Stimulated activated CD8-positive, alpha-beta memory T cell treated with anti-CD3 and anti-CD28 coated beads, Interleukin-15, amount 100 ng/mL, for 4 hours (primary cell): ENCODE measurements around the gene BORCS5.

Experiments
- DNase-seq, 2 donors: peaks; one replicate each; pipeline ENCODE4 v3.0.0-alpha.2; 2020; ENCODE audit warnings: low read depth in 2 of 2

Gene BORCS5

DNA sequence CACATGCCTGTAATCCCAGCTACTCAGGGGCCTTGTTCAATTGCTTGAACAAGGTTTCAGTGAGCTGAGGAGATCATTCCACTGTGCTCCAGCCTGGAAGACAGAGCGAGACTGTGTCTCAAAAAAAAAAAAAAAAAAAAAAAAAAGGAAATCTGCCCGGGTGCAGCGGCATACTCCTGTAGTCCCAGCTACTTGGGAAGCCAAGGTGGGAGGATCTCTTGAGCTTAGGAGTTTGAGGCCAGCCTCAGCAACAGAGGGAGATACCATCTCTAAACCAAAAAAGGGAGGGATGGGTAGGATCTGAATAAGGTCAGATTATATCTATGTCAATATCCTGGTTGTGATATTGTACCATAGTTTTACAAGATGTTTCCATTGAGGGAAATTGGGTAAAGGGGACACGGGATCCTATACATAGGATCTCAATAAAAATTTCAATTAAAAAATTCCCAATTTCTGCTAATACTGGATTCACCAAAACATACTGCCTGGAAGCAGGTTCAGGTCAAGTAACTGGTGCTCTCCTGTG is 76.4 kb downstream of the BORCS5 start:
- DNase-seq = no peak

DNA sequence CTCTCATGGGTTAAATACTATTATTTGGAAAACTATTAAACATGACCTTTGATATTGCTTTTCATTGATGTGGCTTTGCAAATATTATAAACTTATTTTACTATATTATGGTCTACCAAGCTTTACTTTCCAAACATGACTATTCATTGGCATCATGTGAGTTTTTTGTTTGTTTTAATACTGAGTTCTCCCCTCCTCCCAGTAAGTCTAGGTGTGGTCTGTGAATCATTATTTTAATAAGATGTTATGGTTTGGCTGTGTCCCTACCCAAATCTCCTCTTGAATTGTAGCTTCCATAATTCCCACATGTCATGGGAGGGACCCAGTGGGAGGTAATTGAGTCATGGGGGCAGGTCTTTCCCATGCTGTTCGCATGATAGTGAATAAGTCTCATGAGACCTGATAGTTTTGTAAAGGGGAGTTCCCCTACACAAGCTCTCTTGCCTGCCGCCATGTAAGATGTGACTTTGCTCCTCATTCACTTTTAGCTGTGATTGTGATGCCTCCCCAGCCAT is 80.0 kb downstream of the BORCS5 start:
- no peak for DNase-seq

DNA sequence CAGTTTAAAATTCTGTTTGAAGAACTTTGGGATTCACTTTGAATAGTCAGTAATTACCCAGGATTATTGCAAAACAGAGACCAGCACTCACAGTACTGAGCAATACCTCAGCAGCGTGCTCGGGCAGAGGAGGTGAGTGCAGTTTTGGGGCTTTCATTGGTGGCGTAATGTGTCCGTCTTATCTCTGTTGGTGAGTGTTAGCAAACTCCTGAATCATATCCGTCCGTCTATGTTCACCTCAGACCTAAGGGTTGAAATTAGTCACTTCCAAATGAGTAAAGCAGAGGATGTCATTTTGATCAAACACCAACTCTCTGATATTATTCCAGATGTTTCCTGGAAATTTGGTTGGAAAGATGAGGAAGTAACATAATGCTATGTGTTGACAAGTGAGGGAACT is 82.8 kb downstream of the BORCS5 start:
- peak; percentile 13 to 29 for DNase-seq

DNA sequence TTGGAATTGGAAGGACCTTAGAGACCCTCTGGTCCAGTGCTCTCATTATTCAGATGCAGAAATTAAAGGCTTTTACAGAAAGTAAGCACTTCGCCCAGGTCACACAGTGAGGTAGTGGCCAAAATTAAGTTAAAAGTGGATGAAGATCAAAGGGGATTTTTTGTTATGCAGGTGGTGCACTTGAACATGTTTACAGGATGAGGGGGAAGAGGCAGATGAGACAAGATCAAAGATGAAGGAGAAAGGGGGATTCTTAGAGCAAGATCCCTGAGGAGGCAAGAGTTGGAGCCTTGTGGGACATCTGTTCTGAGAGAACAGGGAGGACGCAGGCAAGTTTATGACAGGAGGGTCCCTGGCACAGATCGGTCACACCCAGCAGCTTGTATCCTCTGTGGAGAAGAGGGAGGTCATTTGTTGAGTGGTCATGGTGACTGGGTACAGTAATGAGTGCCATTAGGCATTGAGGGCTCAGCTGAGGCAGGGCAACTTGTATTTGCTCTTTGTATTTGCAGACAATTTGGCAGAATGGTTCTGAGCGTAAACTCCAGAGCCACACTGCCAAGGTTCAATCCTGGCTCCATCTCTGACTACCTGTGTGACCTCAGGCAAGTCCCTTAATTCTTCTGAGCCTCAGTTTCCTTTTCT is 84.0 kb downstream of the BORCS5 start:
- DNase-seq = no peak

DNA sequence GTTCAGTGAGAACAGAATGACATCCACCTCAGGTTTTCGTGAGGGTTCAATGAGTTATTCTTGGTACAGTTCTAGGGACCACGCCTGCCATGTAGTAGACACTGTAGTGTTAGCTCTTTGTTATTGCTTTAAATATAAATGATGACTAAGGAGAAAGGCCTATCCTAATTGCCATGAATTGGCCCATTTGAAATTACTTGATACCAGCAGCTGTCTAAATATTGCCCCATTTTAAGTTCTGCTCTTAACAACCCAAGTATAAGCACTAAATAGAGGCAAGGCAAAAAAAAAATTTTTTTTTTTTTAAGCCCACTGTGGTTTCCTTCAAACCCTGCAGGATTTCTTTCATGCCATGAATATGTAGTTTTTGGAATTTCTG is 84.5 kb downstream of the BORCS5 start:
- no peak for DNase-seq

DNA sequence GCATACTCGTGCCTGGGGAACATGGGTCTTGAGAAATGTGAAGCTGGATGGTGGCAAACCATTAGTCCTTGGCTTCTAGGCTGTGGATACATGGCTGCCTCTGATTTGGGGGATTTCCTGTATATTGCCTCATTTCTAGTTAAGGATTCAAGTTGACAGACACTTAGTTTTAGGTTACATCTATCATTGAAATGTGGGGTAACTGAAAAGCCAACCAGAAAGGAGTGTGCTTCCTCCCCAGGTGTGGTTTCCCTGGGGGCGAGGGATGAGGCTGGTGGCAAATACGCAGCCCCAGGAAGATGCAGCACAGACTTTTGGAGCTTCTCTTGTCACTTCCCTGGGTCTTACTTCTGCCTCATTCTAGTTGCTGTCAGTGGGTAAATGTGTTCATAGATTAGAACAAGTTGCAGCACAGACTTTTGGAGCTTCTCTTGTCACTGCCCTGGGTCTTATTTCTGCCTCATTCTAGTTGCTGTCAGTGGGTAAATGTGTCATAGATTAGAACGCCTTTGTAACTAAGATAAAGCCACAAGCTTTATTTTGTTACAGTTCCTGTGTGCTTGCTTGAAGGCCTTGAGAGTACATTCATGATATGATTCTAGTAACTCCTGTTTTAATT is 85.1 kb downstream of the BORCS5 start:
- peak in 1 of 2 donors; percentile 14 for DNase-seq

DNA sequence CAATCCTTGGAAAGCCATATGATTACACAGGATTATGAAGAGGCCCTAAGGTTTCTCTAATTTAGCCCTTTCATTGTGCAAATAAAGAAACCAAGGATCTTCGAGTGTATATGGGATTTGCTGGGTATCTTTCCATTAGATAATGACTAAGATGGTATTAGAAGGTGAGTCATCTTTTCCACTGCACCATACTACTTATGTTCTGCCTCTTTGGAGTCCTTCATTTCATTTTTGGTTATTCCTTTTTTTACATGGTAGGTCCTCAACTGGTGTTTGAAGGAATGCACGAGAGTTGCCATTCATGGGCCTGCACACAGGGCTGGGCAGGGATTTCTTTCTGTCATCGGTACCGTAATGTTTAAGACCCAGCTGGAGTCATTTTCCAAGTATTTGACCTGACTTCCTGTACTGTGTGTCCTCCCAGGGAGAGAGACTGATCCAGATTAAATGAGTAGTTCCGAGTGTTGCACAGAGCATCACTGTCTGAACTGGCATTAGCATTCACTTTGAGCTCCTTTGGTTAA is 85.7 kb downstream of the BORCS5 start:
- no peak for DNase-seq

DNA sequence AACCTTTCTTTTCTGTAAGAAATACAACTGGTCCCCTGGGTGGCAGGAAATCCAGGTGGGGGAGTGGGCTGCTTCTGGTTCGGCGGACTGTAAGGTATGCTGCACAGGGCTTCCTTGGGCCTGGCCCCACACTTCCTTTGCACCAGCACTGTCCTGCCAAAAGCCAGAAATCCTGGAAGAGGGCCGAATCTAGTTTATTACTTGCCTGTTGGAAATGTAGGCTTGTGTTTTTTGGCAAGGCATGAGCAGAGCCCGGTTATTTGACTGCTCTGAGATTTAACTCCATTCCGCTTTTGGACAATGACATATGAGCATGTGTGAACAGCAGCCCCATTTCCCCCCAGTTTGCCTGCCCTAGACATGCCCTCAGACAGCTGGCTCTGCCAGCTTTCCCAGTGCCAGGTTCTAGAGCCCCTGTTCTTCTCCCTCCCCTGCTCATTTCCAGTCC is 86.6 kb downstream of the BORCS5 start:
- DNase-seq = no peak

DNA sequence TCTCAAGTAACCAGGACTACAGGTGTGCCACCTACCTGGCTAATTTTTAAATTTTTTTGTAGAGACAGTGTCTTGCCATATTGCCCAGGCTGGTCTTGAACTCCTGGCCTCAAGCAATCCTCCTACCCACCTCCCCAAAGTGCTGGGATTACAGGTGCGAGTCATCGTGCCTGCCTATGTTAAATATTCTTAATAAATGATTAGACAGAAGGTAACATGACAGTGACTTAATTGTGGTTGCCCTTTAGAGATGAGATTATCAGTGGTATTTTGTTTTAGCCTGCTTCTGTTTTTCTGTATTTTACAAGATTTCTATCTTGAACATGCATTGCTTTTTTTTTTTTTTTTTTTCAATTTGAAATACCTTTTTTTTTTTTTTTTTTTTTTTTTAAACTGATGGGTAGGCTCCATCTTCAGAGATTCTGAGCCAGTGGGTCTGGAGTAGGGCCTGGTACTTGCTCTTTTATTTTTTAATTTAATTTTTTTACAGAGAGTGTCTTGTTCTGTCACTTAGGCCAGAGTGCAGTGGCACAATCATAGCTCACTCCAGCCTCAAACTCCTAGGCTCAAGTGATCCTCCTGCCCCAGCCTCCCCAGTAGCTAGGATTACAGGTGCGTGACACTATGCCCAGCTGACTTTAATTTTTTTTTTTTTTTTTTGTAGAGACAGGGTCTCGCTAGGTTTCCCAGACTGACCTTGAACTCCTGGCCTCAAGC is 88.4 kb downstream of the BORCS5 start:
- no peak for DNase-seq

DNA sequence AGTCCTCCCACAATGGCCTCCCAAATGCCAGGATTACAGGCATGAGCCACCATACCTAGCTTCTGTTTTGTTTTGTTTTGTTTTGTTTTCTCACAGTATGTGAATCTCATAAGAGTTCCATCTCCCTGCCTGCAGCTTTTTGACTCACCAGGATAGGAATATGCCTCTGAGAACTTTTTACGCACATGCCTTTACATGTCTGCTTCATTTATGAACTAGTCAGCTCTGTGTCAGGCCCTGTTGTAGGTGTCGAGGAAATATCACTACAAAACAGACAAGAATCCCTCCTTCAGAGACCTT is 89.0 kb downstream of the BORCS5 start:
- no peak for DNase-seq

DNA sequence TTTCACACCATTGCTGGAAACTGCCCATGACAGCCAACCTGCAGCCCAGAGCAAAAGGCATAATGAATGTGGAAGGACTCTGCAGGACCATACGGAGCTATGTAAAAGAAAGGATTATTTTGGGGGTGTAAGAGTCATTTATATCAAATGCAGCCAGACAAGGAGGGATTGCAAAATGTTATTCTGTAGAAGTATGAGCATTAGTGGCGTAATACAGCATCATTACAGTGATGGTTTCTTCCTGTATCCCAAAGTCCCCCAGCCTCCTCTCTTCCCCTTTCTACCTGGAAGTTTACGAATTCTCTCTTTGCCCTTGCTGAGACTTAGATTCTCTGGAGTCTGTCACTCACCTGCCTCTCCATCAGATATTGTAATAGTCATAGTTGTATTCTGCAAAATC is 89.9 kb downstream of the BORCS5 start:
- no peak for DNase-seq

DNA sequence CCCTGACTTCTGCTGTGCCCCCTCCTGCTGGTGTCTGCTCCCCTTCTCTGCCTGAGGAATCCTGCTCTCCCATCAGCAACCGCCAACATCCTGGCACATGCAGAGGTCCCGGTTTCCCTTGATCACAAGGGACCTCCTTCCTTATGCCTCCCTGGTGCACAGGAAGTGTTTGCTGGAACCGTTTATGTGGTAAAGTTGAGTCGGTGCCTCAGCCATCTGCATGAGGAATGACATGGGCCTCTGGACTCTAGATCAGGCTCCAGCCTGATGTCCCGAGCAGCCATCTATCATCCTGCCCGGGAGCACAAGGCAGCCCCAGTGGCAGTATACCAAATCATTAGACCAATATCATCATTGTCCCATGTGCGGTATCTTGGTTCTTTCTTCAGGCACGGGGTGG is 90.4 kb downstream of the BORCS5 start:
- no peak for DNase-seq

DNA sequence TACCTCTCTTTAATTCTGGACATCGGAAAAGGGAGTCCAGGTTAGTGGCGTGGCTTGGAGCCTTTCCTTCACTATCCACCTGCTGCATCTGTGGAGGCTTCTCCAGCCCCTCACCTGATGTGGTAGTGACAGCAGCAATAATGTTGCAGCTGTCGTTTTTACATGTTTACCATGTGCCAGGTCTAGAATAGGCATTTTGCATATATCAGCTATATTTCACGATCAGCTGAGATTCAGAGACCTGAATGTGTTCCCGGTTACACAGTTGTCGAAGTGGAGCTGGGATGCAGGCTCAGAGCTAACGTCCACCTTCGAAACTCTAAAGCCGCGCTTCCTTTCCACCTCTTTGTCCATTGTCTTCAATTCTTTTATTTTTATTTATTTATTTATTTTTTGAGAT is 91.0 kb downstream of the BORCS5 start:
- no peak for DNase-seq

DNA sequence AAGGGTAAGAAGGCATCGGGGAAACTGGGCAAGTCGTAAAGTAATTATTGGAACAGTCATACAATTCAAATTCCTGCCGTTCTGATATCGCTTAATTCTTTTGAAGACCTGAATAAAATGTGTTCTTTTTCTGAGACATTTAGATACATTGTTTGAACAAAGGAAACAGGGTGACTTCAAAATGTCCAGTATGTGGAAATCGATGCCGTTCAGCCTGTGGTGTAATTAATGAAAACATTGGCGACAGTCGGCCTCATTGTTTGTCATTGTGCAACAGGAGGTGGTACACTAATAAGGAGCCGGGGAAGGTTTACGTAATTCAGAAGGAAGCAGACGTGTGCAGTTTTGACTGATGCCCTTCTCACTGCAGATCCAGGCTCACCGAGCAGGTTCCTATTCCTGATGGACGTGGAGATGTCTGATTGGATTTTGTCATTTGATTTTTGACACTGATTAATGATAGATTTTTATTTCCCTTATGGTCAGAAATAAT is 92.7 kb downstream of the BORCS5 start:
- DNase-seq = no peak

DNA sequence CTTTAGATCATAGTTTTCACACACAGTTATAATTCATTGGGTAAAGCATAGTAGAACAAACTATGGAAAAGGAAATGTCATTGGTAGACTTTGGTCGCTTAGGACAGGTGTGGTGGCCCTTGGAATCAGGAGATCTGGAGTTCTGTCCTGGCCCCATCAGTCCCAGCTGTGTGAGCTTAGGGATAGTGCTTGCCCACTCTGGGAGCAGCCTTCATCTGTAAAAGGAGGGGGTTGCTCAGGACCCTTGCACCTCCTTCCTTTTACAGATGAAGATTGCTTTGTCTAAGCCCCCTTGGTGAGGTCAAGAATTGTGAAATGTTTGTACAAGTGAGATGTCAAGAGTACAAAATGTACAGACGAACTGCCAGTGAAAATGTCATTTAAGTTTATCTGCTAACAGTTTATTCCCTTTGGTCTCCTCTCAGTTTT is 93.2 kb downstream of the BORCS5 start:
- DNase-seq = no peak

DNA sequence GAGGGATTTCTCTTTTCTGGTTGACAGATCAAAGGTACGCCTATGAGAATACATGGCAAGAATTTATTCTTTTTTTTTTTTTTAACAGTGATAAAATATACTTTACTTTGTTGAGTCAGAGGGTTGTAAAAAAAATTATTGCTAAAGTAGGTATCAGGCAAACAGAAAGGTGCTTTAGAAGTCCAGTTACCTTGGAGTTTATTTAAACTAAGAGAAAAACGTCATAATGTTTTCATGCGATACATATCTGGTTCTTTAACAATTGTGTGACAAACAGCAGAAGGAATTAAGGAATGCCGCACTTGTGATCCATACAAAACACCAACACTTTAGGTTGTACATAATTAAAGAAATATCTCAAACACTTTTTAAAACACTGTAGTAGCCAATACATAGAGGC is 94.2 kb downstream of the BORCS5 start:
- no peak for DNase-seq

DNA sequence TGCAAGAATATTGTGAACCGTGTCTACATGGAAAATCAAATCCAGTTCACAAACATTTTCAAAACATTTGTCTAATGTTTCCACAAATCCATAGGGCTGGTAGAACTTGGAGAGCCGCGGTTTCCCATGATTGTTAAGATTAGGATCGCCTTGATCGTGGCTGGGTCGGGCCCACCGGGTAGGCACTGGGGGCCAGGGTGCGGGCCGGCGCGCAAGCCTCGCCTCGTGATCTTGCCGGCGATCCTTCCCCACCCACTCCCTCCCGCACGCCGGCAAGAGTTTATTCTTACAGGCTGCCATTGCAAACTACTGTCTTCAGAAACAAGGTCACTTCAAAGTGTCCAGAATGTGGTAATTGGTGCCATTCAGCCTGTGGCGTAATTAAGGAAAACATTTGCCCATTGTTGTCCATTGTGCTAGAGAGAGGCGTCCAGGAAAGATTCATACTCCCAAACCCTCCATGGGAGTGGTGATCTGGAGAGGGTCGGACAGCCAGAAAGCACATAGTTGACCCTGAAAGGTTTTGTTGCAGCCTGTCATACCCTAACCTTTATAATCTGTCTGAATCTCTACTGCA is 95.5 kb downstream of the BORCS5 start:
- DNase-seq = no peak

DNA sequence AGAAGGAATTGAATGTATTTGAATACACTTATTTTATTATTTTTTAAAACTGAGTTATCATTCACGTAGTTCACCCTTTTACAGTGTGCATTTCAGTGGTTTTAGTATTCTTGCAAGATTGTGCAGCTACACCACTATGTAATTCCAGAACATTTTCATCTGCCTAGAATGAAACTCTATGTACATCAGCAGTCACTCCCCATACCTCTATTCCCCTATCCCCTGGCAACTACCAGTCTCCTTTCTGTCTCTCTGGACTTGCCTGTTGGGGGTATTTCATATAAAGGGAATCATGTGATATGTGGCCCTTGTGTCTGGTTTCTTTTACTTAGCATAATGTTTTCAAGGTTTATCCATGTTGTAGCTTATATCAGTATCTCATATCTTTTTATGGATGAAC is 96.8 kb downstream of the BORCS5 start:
- no peak for DNase-seq

DNA sequence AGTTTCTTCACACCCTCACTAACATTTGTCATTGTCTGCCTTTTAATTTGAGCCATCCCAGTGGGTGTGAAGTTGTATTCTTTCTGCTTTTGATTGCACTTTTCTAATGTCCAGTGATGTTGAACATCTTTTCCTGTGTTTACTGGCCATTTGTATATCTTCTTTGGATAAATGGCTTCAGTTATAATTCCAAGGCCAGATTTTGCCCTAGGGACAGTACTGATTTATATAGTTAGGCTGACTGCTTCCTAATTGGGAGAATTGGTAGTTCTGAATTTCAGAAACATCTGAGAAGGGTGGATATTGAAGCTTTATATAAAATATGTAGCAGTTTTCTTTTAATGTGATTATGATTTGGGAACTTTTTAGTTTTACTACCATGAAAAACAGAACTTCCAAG is 97.4 kb downstream of the BORCS5 start:
- no peak for DNase-seq

DNA sequence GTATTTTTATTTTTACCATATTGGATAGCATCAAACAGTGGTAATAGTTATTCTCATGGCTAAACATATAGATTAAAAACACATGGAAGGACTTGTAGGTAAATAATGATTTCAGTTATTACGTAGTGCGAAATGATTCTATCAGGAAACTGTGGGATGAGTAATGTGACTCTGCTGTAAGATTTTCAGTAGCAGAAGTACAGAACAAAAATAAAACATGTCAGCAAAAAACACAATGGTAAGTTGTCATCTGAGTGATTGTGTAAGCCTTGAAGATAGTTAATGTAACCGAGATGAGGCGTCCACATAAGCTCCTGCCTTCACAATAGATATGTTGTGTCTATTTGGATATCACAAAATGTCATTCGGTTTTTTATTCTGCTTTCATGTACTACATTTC is 99.8 kb downstream of the BORCS5 start:
- DNase-seq = no peak

DNA sequence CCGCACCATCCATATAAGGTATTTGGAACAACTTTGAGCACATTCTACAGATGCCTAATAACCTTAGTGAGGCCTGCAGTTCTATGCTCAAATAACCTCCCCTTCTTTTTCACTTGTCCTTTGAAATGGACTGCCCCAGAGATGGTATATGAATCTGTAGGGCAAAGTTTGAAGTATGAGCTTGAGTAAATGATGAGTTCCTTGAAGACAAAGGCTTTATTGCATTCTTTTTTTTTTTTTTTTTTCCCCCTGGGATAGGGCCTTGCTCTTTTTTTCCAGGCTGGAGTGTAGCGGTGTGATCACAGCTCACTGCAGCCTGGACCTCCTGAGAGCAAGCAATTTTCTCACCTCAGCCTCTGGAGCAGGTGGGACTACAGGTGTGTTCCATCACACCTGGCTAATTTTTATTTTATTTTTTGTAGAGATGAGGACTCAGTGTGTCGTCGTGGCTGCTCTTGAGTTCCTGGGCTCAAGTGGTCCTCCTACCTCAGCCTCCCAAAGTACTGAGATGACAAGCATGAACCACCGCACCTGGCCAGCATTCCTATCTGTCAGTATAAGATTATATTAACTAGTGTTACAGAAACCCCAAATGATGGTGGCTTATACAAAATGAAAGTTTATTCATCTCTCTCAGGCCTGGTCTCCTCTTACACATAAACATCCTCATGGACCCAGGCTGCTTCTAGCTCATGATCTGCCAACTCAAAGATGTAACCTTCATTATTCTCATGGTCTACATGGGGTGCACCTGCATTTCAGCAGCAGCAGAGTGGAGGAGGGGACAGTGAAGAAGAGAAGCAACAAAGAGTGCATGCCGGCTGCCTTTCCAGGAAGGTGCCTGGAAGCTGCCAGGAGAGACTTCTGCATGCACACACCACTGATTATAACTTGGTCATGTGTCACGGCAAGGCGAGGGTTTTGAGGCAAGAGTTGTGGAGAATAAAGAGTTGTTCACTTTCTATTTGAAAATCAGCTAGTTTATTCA is 104.4 kb downstream of the BORCS5 start:
- no peak for DNase-seq
